HG03175 (cell line): ENCODE results near the gene PLA2G12B.

Experiments
- ATAC-seq: cut with Tn5 transposase; IDR thresholded peaks from one replicate; pipeline ENCODE4 v1.9.1; 2021; ENCODE audit warnings: mild to moderate bottlenecking, moderate library complexity; ENCODE audit not compliant: unreplicated experiment

Gene PLA2G12B

GRCh38 chr10:72895236-72895850, 59.3 kb downstream of the PLA2G12B start:
- ATAC-seq: no peak

GRCh38 chr10:72893136-72893798, 61.3 kb downstream of the PLA2G12B start, which contains the start of gene OIT3:
Gene OIT3 (plus strand): TSS chr10:72893739. CDS start chr10:72893799, 60 bp downstream.
- no peak for ATAC-seq

DNA sequence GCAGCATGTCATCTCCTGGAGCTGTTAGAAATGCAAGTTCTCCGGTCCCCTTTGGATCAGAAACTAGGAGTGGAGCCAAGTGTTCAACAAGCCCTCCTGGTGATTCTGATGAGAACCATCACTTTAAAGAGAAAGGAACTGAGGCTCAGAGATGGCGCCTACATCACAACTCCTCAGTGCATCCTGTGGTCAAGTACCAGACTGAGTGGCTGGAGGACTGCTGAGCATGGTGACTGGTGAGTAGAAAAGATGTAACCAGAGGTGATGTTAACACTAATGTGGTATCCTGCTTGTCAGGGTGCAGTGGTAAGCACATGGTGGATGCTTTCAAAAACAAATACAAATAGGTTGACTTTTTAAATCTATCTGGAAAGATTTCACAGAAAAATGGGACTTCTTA, 64.5 kb downstream of the PLA2G12B start:
- ATAC-seq: no peak

DNA sequence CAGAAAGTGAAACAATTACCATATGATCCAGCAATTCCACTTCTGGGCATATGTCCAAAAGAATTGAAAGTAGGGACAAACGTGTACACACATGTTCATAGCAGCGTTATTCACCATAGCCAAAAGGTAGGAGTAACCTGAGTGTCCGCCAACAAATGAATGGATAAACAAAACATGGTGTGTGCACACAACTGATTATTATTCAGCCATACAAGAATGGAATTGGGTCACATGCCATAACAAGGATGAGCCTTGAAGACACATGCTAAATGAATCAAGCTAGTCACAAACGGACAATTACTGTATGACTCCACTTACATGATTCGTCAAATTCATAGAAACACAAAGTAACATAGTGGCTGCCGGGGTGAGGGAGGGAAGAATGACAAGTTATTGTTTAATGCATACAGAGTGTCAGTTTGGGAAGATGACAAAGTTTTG, 65.2 kb downstream of the PLA2G12B start:
- ATAC-seq: no peak

DNA sequence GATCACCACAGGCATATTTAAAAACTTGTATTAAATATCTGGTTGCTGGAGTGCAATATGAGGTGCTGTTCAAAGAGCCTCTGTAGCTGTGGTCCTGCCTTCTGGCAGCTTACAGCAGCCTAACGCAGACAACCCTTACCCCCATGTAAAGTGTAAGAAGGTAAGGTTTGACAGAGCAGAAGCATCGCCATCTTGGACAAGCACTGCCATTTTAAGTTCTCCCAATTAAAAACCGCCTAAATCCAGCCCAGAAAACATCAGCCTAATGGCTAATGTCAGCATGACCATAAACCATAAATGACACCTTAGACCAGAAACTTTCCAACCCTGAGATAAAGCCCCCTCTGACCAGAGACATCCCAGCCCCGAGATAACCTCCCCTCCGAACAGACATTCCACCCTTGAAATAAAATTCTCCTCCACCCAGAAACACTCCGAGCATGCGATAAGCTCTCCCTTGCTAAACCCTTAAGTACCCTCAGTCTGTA, 66.4 kb downstream of the PLA2G12B start:
- no peak for ATAC-seq

DNA sequence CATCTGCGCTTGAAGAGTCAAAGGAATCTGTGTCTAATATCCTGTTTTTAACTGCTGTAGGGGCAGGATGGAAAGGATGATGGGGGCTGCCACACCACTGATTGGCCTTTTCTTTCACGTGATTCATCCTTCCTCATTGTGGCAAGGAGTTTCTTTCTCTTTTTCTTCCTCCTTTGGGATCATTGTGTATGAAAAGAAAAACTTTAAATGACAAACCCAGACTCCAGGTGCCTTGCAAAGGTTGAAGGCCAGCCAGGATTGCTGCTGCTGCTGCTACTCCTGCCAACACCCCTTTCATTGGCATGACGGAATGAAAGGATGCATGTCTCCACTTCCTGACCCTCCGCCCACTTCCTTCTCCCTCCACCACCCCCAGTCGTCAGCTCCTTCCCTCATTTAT, 67.6 kb downstream of the PLA2G12B start:
- no peak for ATAC-seq

- ATAC-seq: no peak
These were observed 68.0 kb downstream of the PLA2G12B start for GRCh38 chr10:72886621-72887020.

DNA sequence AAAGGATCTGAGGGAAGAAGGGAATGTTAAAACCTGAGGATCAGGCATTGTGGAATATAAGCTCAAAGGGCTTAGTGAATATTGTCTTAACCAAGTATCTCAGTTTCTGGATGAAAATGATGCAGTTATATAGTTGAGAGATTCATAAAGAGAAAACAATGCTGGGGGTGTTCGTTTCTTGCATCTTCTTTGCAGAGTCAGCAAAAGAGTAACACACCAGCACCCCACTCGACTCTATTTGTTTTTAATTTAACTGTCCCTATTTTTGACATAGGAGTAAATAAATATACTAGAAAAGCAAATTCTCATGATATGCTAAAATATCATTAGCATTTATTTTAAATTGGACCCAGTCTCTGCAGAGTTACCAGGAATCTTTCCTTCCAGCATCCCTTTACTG, 68.7 kb downstream of the PLA2G12B start:
- ATAC-seq: no peak
